Aorta (tissue), 5 donors: Measurements from ENCODE around the gene MMP2. TPM values are rescaled to one million over a fixed set of nuclear protein-coding genes. Genes with fewer than 3 reads are reported as not detected.
A peak's percentile ranks its signal among the peaks of the same experiment; 100 is the strongest.

Experiments
- ATAC-seq: fragments of 200-7000 bp; cut with Tn5 transposase; one replicate; pipeline ENCODE4 v1.9.1; 2022; ENCODE audit warnings: moderate library complexity; ENCODE audit not compliant: low FRiP score
- DNase-seq, 2 donors: peaks; one replicate each; pipeline ENCODE4 v3.0.0-alpha.2; 2020
- H3K27ac ChIP-seq, 2 donors: one replicate each; pipeline ENCODE4 v1.5.1; 2013; ENCODE audit warnings: low read length in 2 of 2, mild to moderate bottlenecking in 2 of 2, moderate library complexity in 2 of 2, control low read depth in 1 of 2, inconsistent platforms in 1 of 2, low read depth in 1 of 2
- H3K27me3 ChIP-seq, 2 donors: one replicate each; pipeline ENCODE4 v1.6.1; 2013; ENCODE audit warnings: control low read depth in 1 of 2, low read length in 1 of 2, mild to moderate bottlenecking in 1 of 2, moderate library complexity in 1 of 2; ENCODE audit not compliant: insufficient read depth in 2 of 2, control insufficient read depth in 1 of 2
- H3K36me3 ChIP-seq, 2 donors: one replicate each; pipeline ENCODE4 v1.6.1; 2013; ENCODE audit warnings: control low read depth in 1 of 2, low read length in 1 of 2, mild to moderate bottlenecking in 1 of 2; ENCODE audit not compliant: insufficient read depth in 2 of 2, control insufficient read depth in 1 of 2
- H3K4me1 ChIP-seq, 2 donors: one replicate each; pipeline ENCODE4 v1.6.1; 2013; ENCODE audit warnings: low read length in 2 of 2, control low read depth in 1 of 2, mild to moderate bottlenecking in 1 of 2, moderate library complexity in 1 of 2; ENCODE audit not compliant: insufficient read depth in 2 of 2, control insufficient read depth in 1 of 2
- H3K4me3 ChIP-seq, 2 donors: one replicate each; pipeline ENCODE4 v1.5.1; 2013; ENCODE audit warnings: low read length in 2 of 2, control low read depth in 1 of 2, mild to moderate bottlenecking in 1 of 2
- H3K9me3 ChIP-seq: one replicate; pipeline ENCODE4 v1.6.1; 2013; ENCODE audit warnings: mild to moderate bottlenecking, low read length; ENCODE audit not compliant: control insufficient read depth
- WGBS, 2 donors: extraction: QIAGEN DNeasy Blood & Tissue Kit; methylation state at CpG; one replicate each; pipeline ENCODE4 v1.1.7; 2013; 5-methylcytosine and 5-hydroxymethylcytosine counted together
- intact Hi-C, 2 donors: fragments of 100-400 bp; cut with DNase I; formaldehyde crosslinking; loops; one replicate each; pipeline versions ENCODE4 v1.14.2 to v1.15.0; 2022
- polyA plus RNA-seq, 2 donors: library from polyadenylated mRNA; stranded (reverse); fragments of 200-250 nt; gene quantifications; one replicate each; pipeline ENCODE4 v1.2.3, GENCODE V29; 2013
- total RNA-seq, 2 donors: library from RNA; stranded (reverse); fragmentation: NEBNext Ultra II Directional; extraction: Animal tissue kit (Norgen Biotek cat#: 25700); gene quantifications; one replicate each; pipeline ENCODE4 v1.2.1, GENCODE V29; 2021
- donor health status: healthy with polysubstance abuse.
- donor health status: Bipolar disorder and iron deficiency.
- donor health status: DM: no; HTN: no; CAD: no.
- donor health status: DM: no; HTN: no; CAD: no.
- donor health status: DM: yes; HTN: yes; CAD: no.

MMP2 gene
- total and polyA plus RNA-seq, 4 donors = 33.2 to 731 (median 195) TPM

- 81 to 86% methylated on average over 2 of the region's 2 CpGs for WGBS, 2 donors
- intact Hi-C loops = no loop called here
- no peaks in the 10 kb centered on the region for H3K36me3 ChIP-seq
- no peak overlapping the region for H3K27ac ChIP-seq
- ATAC-seq (no peak), DNase-seq (no peak)
- no peaks in the 10 kb centered on the region for H3K9me3 ChIP-seq
- H3K4me1 ChIP-seq = no peaks in the 10 kb centered on the region
- H3K4me3 ChIP-seq = no peak overlapping the region
- H3K27me3 ChIP-seq = no peaks in the 10 kb centered on the region
These were observed 50.0 kb downstream of the MMP2 start for GRCh38 chr16:55529018-55529417.

DNA sequence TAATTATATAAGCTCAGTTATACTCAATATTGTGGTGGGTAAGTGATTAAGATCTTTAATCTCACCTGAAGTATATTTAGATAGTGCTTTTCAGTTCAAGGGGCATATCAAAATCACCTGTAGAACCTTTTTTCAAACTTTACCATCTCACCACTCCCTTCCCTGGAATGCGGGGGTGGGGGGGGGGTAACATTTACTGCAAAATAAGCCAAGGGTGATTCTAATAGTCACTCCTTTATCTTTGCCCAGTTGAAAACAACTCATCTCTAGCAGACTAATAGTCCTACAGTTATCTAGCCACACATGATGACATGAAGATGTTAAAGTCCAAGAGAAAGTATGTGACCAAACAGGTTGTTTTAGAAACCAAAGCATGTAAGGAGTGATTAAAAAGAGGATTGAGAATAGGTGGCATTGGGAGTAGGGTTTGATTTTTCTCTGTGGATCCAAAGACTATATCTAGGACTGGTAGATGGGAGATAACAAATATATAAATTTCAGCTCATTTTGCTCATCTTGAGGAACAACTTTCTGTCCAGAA, 51.4 kb downstream of the MMP2 start:
- WGBS, 2 donors = 98 to 100% methylated on average over 1 of the region's 1 CpG
- Histone ChIP-seq H3K4me3 (no peak overlapping the region), H3K9me3 (no peaks in the 10 kb centered on the region), H3K36me3 (no peaks in the 10 kb centered on the region), H3K27me3 (no peaks in the 10 kb centered on the region), H3K27ac (no peak overlapping the region), H3K4me1 (no peaks in the 10 kb centered on the region)
- intact Hi-C loops = no loop called here
- ATAC-seq (no peak), DNase-seq (no peak)

- Histone ChIP-seq H3K4me3 (no peak overlapping the region), H3K4me1 (peaks cover 0 to 2% of the 10 kb centered on the region in 2 donors), H3K27ac (no peak overlapping the region), H3K36me3 (no peaks in the 10 kb centered on the region), H3K9me3 (no peaks in the 10 kb centered on the region), H3K27me3 (no peaks in the 10 kb centered on the region)
- ATAC-seq = no peak
- WGBS, 2 donors = 90 to 100% methylated on average over 1 of the region's 1 CpG
- intact Hi-C loops = no loop called here
- DNase-seq = no peak
These were observed 53.2 kb downstream of the MMP2 start for GRCh38 chr16:55532227-55532626.

DNA sequence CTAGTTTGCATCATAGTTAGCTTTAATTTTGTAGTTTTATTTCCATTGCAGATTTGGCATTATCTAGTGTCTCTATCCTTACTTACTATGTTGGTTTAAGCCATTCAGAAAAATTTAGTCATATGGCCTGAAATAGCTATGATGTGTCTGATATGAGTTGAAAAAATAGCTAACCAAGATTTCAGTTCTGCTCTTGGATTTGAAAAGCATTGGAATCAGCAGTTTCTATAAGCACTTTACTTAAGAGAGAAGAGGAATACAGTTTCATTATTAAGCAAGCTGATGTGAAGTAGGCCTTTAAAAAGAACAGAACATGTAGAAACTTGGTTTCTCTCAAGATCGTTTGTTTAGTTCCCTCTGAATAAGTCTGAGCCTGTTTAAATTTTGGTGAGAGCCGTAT, 55.8 kb downstream of the MMP2 start:
- H3K27me3 ChIP-seq = no peaks in the 10 kb centered on the region
- no peak for DNase-seq
- no peak overlapping the region for H3K27ac ChIP-seq
- intact Hi-C loops = loop anchor here in 1 of 2 donors (5.0 kb wide), 1 partner anchor 37 kb away; no protein-coding TSS in a partner anchor
- H3K36me3 ChIP-seq = peaks cover 0 to 3% of the 10 kb centered on the region in 2 donors
- H3K4me1 ChIP-seq = peaks cover 0 to 2% of the 10 kb centered on the region in 2 donors
- no peak for ATAC-seq
- WGBS, 2 donors = 15 to 16% methylated on average over 2 of the region's 2 CpGs
- no peaks in the 10 kb centered on the region for H3K9me3 ChIP-seq
- no peak overlapping the region for H3K4me3 ChIP-seq

- ATAC-seq (no peak), DNase-seq (no peak)
- Histone ChIP-seq H3K27ac (no peak overlapping the region), H3K36me3 (peaks cover 0 to 3% of the 10 kb centered on the region in 2 donors), H3K4me3 (no peak overlapping the region), H3K4me1 (peaks cover 0 to 2% of the 10 kb centered on the region in 2 donors), H3K9me3 (no peaks in the 10 kb centered on the region), H3K27me3 (no peaks in the 10 kb centered on the region)
- intact Hi-C loops = loop anchor here in 1 of 2 donors (5.0 kb wide), 1 partner anchor 42 kb away; no protein-coding TSS in a partner anchor
- WGBS, 2 donors = 71 to 78% methylated on average over 5 of the region's 5 CpGs
These were observed 60.1 kb downstream of the MMP2 start for GRCh38 chr16:55539049-55539448.

DNA sequence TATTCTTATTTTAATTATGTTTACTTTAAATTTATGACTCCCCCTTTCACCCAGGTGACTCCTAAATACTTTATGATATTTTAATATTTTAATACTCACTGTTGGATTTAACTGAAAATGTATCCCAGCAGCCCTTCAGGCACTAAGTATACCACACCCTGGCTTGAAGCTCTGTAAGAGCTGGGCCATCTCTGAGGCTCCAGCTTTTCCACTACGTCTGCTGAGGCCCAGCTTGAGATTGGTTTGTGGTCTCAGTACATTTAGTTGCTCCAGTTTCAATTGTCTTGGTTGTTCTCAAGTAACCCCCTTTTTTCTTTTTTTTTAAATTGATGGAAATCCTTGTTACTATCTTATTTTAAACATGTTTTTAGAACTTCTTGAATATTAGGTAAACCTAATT, 60.5 kb downstream of the MMP2 start:
- DNase-seq = no peak
- Histone ChIP-seq H3K4me1 (peaks cover 0 to 2% of the 10 kb centered on the region in 2 donors), H3K27me3 (no peaks in the 10 kb centered on the region), H3K27ac (no peak overlapping the region), H3K4me3 (no peak overlapping the region), H3K36me3 (peaks cover 0 to 3% of the 10 kb centered on the region in 2 donors), H3K9me3 (no peaks in the 10 kb centered on the region)
- no peak for ATAC-seq
- intact Hi-C loops = loop anchor here in 1 of 2 donors (5.0 kb wide), 1 partner anchor 42 kb away; no protein-coding TSS in a partner anchor
- 74 to 88% methylated on average over 1 of the region's 1 CpG for WGBS, 2 donors

DNA sequence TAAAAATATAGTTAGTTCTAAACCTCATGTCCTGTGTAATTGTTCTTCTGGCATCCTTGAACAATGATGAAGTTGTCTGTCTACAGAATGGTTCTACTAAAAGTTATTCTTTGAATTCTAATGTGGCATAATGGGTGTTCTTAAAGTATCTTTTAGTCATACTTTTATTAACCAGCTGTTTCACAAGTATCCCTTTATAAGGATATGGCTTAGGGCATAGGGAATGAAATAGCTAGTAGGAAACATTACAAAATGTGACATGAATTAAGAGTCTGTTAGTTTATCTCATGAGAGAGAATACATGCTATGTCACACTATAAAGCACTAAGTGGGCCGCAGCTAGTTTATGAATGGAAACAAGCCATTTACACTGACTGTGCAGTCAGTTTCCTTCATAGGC, 61.2 kb downstream of the MMP2 start:
- H3K4me1 ChIP-seq = peaks cover 0 to 2% of the 10 kb centered on the region in 2 donors
- peaks cover 0 to 3% of the 10 kb centered on the region in 2 donors for H3K36me3 ChIP-seq
- ATAC-seq (no peak), DNase-seq (no peak)
- no peaks in the 10 kb centered on the region for H3K27me3 ChIP-seq
- WGBS, 2 donors = 92 to 95% methylated on average over 1 of the region's 1 CpG
- H3K27ac ChIP-seq = no peak overlapping the region
- H3K4me3 ChIP-seq = no peak overlapping the region
- no peaks in the 10 kb centered on the region for H3K9me3 ChIP-seq
- intact Hi-C loops = loop anchor here in 1 of 2 donors (10.0 kb wide), 1 partner anchor 305 kb away; no protein-coding TSS in a partner anchor

- ATAC-seq (peak; percentile 77), DNase-seq (no peak)
- H3K27me3 ChIP-seq = no peaks in the 10 kb centered on the region
- H3K9me3 ChIP-seq = no peaks in the 10 kb centered on the region
- 88 to 97% methylated on average over 1 of the region's 1 CpG for WGBS, 2 donors
- no peaks in the 10 kb centered on the region for H3K4me1 ChIP-seq
- no peak overlapping the region for H3K4me3 ChIP-seq
- H3K27ac ChIP-seq = no peak overlapping the region
- H3K36me3 ChIP-seq = peaks cover 0 to under 1% of the 10 kb centered on the region in 2 donors
- intact Hi-C loops = loop anchor here (1.0 to 10.0 kb wide), 3 partner anchors 70 to 302 kb away; no protein-coding TSS in a partner anchor
These were observed 63.6 kb downstream of the MMP2 start for GRCh38 chr16:55542459-55543082.

DNA sequence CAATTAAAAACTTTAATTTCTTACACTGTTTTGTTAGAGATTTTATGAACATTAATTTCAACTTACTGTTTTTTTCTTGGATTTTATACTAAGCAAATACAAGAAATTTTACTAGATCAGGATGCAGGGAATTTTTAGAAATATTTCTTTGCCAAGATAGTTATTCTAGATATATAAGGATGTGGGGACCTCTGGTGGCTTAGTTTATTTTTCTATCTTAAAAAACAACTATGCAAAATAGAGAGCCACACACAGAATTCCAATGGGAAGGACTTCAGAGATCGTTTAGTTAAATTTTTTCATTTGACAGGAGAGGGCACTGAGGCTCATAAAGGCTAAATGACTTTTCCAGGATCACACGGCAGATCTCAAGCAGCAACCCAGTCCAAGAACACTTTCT, 64.5 kb downstream of the MMP2 start:
- peak; percentile 85 for ATAC-seq
- WGBS, 2 donors = 7 to 9% methylated on average over 2 of the region's 2 CpGs
- no peaks in the 10 kb centered on the region for H3K9me3 ChIP-seq

More for the DNA sequence above, 64.5 kb downstream of the MMP2 start:
- no peaks in the 10 kb centered on the region for H3K36me3 ChIP-seq
- no peak for DNase-seq
- no peaks in the 10 kb centered on the region for H3K4me1 ChIP-seq
- no peak overlapping the region for H3K27ac ChIP-seq
- intact Hi-C loops = loop anchor here (2.0 to 10.0 kb wide), 2 partner anchors 71 to 301 kb away; no protein-coding TSS in a partner anchor
- H3K4me3 ChIP-seq = no peak overlapping the region
- no peaks in the 10 kb centered on the region for H3K27me3 ChIP-seq
